ENCODE measurements around the gene ASXL1.

The ASXL1 gene

GRCh38 chr20:32472581-32473207, 114.6 kb downstream of the ASXL1 start:
- no peak for TF ChIP-seq ISL1 (CRISPR knock-in tag; IDR thresholded peaks at IDR 0.05)
- no peak for TF ChIP-seq ARNTL (CRISPR knock-in tag; IDR thresholded peaks at IDR 0.05; ENCODE audit: borderline replicate concordance, low read depth)
- TF ChIP-seq, protein P1, sequence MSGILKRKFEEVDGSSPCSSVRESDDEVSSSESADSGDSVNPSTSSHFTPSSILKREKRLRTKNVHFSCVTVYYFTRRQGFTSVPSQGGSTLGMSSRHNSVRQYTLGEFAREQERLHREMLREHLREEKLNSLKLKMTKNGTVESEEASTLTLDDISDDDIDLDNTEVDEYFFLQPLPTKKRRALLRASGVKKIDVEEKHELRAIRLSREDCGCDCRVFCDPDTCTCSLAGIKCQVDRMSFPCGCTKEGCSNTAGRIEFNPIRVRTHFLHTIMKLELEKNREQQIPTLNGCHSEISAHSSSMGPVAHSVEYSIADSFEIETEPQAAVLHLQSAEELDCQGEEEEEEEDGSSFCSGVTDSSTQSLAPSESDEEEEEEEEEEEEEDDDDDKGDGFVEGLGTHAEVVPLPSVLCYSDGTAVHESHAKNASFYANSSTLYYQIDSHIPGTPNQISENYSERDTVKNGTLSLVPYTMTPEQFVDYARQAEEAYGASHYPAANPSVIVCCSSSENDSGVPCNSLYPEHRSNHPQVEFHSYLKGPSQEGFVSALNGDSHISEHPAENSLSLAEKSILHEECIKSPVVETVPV (CRISPR knock-in tag; IDR thresholded peaks at IDR 0.05) = no peak
- TF ChIP-seq, protein P2, sequence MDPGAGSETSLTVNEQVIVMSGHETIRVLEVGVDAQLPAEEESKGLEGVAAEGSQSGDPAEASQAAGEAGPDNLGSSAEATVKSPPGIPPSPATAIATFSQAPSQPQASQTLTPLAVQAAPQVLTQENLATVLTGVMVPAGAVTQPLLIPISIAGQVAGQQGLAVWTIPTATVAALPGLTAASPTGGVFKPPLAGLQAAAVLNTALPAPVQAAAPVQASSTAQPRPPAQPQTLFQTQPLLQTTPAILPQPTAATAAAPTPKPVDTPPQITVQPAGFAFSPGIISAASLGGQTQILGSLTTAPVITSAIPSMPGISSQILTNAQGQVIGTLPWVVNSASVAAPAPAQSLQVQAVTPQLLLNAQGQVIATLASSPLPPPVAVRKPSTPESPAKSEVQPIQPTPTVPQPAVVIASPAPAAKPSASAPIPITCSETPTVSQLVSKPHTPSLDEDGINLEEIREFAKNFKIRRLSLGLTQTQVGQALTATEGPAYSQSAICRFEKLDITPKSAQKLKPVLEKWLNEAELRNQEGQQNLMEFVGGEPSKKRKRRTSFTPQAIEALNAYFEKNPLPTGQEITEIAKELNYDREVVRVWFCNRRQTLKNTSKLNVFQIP (CRISPR knock-in tag; IDR thresholded peaks at IDR 0.05; ENCODE audit: borderline replicate concordance, low read depth) = no peak
- no peak for ATAC-seq

GRCh38 chr20:32473231-32474008, 115.3 kb downstream of the ASXL1 start:
- no peak for ATAC-seq
- TF ChIP-seq GLIS3 (CRISPR knock-in tag; IDR thresholded peaks at IDR 0.05) = no peak
- no peak for TF ChIP-seq ZC3H10 (CRISPR knock-in tag; IDR thresholded peaks at IDR 0.05)
- no peak for TF ChIP-seq SNAI2 (CRISPR knock-in tag; IDR thresholded peaks at IDR 0.05)
- TF ChIP-seq, protein P3, sequence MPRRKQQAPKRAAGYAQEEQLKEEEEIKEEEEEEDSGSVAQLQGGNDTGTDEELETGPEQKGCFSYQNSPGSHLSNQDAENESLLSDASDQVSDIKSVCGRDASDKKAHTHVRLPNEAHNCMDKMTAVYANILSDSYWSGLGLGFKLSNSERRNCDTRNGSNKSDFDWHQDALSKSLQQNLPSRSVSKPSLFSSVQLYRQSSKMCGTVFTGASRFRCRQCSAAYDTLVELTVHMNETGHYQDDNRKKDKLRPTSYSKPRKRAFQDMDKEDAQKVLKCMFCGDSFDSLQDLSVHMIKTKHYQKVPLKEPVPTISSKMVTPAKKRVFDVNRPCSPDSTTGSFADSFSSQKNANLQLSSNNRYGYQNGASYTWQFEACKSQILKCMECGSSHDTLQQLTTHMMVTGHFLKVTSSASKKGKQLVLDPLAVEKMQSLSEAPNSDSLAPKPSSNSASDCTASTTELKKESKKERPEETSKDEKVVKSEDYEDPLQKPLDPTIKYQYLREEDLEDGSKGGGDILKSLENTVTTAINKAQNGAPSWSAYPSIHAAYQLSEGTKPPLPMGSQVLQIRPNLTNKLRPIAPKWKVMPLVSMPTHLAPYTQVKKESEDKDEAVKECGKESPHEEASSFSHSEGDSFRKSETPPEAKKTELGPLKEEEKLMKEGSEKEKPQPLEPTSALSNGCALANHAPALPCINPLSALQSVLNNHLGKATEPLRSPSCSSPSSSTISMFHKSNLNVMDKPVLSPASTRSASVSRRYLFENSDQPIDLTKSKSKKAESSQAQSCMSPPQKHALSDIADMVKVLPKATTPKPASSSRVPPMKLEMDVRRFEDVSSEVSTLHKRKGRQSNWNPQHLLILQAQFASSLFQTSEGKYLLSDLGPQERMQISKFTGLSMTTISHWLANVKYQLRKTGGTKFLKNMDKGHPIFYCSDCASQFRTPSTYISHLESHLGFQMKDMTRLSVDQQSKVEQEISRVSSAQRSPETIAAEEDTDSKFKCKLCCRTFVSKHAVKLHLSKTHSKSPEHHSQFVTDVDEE (CRISPR knock-in tag; IDR thresholded peaks at IDR 0.05) = no peak
- TF ChIP-seq, protein P1 (CRISPR knock-in tag; IDR thresholded peaks at IDR 0.05) = no peak
- no peak for TF ChIP-seq TCF4 (CRISPR knock-in tag; IDR thresholded peaks at IDR 0.05; ENCODE audit: borderline replicate concordance)
- TF ChIP-seq, protein P2 (CRISPR knock-in tag; IDR thresholded peaks at IDR 0.05; ENCODE audit: borderline replicate concordance, low read depth) = no peak
- no peak for TF ChIP-seq CSDC2 (CRISPR knock-in tag; IDR thresholded peaks at IDR 0.05)
- TF ChIP-seq ZNF70 (CRISPR knock-in tag; IDR thresholded peaks at IDR 0.05) = no peak
- TF ChIP-seq, protein P4, sequence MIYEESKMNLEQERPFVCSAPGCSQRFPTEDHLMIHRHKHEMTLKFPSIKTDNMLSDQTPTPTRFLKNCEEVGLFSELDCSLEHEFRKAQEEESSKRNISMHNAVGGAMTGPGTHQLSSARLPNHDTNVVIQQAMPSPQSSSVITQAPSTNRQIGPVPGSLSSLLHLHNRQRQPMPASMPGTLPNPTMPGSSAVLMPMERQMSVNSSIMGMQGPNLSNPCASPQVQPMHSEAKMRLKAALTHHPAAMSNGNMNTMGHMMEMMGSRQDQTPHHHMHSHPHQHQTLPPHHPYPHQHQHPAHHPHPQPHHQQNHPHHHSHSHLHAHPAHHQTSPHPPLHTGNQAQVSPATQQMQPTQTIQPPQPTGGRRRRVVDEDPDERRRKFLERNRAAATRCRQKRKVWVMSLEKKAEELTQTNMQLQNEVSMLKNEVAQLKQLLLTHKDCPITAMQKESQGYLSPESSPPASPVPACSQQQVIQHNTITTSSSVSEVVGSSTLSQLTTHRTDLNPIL (CRISPR knock-in tag; IDR thresholded peaks at IDR 0.05; ENCODE audit: low read depth) = no peak
- no peak for TF ChIP-seq PATZ1 (CRISPR knock-in tag; IDR thresholded peaks at IDR 0.05; ENCODE audit: borderline replicate concordance)
